ENCODE measurements around the gene DYSF.

Gene DYSF

GRCh38 chr2:71611247-71611646, 157.9 kb downstream of the DYSF start:
- Histone ChIP-seq H3K27ac (ENCODE audit: low read depth, low read length) (no peak overlapping the region), H3K27me3 (ENCODE audit: control insufficient read depth, low read length) (no peaks in the 10 kb centered on the region), H3K79me2 (ENCODE audit: control insufficient read depth, low read length) (no peaks in the 10 kb centered on the region), H4K20me1 (ENCODE audit: control insufficient read depth, insufficient read depth, low read depth, low read length) (no peaks in the 10 kb centered on the region), H3K4me2 (ENCODE audit: low read length) (no peak overlapping the region), H3K36me3 (ENCODE audit: control insufficient read depth, low read length) (no peaks in the 10 kb centered on the region), H3K4me3 (ENCODE audit: low read length) (no peak overlapping the region), H3K9me3 (ENCODE audit: control insufficient read depth, insufficient read depth, low read length) (no peaks in the 10 kb centered on the region), H3K4me1 (ENCODE audit: control insufficient read depth, low read length) (no peaks in the 10 kb centered on the region), H3F3A (ENCODE audit: control insufficient read depth, insufficient read depth) (no peaks in the 10 kb centered on the region), H3K9me2 (replicated peaks; ENCODE audit: control insufficient read depth, low read length) (no peaks in the 10 kb centered on the region)
- TF ChIP-seq CTCF (IDR thresholded peaks at IDR 0.05; ENCODE audit: low read depth, low read length, poor library complexity, severe bottlenecking) = no peak
- no peak for TF ChIP-seq EZH2phosphoT487 (IDR thresholded peaks at IDR 0.05; ENCODE audit: borderline replicate concordance, low read length)

- H3K36me3 ChIP-seq (ENCODE audit: control insufficient read depth, low read length) = no peaks in the 10 kb centered on the region
- H3K9me2 ChIP-seq (replicated peaks; ENCODE audit: control insufficient read depth, low read length) = no peaks in the 10 kb centered on the region
- no peaks in the 10 kb centered on the region for H3K79me2 ChIP-seq (ENCODE audit: control insufficient read depth, low read length)
- no peak overlapping the region for H3K4me2 ChIP-seq (ENCODE audit: low read length)
- no peaks in the 10 kb centered on the region for H3K9me3 ChIP-seq (ENCODE audit: control insufficient read depth, insufficient read depth, low read length)
- H3K27me3 ChIP-seq (ENCODE audit: control insufficient read depth, low read length) = no peaks in the 10 kb centered on the region
- no peak overlapping the region for H3K4me3 ChIP-seq (ENCODE audit: low read length)
- H3K27ac ChIP-seq (ENCODE audit: low read depth, low read length) = no peak overlapping the region
- H4K20me1 ChIP-seq (ENCODE audit: control insufficient read depth, insufficient read depth, low read depth, low read length) = no peaks in the 10 kb centered on the region
- no peaks in the 10 kb centered on the region for H3F3A ChIP-seq (ENCODE audit: control insufficient read depth, insufficient read depth)
- no peak for TF ChIP-seq EZH2phosphoT487 (IDR thresholded peaks at IDR 0.05; ENCODE audit: borderline replicate concordance, low read length)
- no peak for TF ChIP-seq CTCF (IDR thresholded peaks at IDR 0.05; ENCODE audit: low read depth, low read length, poor library complexity, severe bottlenecking)
- H3K4me1 ChIP-seq (ENCODE audit: control insufficient read depth, low read length) = no peaks in the 10 kb centered on the region
Observed at GRCh38 chr2:71611781-71612527, 158.6 kb downstream of the DYSF start.

GRCh38 chr2:71612581-71613402, 159.4 kb downstream of the DYSF start:
- Histone ChIP-seq H3K79me2 (ENCODE audit: control insufficient read depth, low read length) (no peaks in the 10 kb centered on the region), H3K4me3 (ENCODE audit: low read length) (no peak overlapping the region), H3K9me2 (replicated peaks; ENCODE audit: control insufficient read depth, low read length) (no peaks in the 10 kb centered on the region), H3K27ac (ENCODE audit: low read depth, low read length) (no peak overlapping the region), H3K4me1 (ENCODE audit: control insufficient read depth, low read length) (no peaks in the 10 kb centered on the region), H3K9me3 (ENCODE audit: control insufficient read depth, insufficient read depth, low read length) (no peaks in the 10 kb centered on the region), H3K4me2 (ENCODE audit: low read length) (no peak overlapping the region), H4K20me1 (ENCODE audit: control insufficient read depth, insufficient read depth, low read depth, low read length) (no peaks in the 10 kb centered on the region), H3F3A (ENCODE audit: control insufficient read depth, insufficient read depth) (no peaks in the 10 kb centered on the region), H3K36me3 (ENCODE audit: control insufficient read depth, low read length) (no peaks in the 10 kb centered on the region), H3K27me3 (ENCODE audit: control insufficient read depth, low read length) (no peaks in the 10 kb centered on the region)
- TF ChIP-seq CTCF (IDR thresholded peaks at IDR 0.05; ENCODE audit: low read depth, low read length, poor library complexity, severe bottlenecking) (no peak), EZH2phosphoT487 (IDR thresholded peaks at IDR 0.05; ENCODE audit: borderline replicate concordance, low read length) (no peak)
